ENCODE results near the gene DPH6.
"Not testable (repeated sequence)": the region's sequence is repeated elsewhere in the genome, so short reads cannot be mapped to it uniquely, and the experiment has no call there.

Gene DPH6

DNA sequence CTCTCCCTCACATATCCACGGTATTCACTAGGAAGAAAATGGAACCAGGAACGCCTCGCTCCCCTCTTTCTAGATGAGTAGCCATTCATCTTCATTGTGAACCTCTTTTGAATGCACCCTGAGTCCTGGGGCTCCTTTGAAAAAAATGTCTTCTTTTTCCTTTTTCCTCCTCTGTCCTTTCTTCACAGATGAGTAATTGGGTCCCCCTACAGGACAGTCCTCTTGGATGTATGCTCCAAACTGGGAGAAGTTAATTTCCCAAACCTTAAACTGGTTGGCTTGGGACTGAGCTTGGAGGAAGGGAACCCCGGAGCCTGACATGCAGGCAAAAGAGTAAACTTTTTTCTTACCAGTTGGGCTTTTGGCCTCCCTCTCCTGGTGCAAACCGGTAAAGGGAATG is 108.8 kb downstream of the DPH6 start:
- no peak for DNase-seq (ENCODE audit: low read depth in 2 of 2)

DNA sequence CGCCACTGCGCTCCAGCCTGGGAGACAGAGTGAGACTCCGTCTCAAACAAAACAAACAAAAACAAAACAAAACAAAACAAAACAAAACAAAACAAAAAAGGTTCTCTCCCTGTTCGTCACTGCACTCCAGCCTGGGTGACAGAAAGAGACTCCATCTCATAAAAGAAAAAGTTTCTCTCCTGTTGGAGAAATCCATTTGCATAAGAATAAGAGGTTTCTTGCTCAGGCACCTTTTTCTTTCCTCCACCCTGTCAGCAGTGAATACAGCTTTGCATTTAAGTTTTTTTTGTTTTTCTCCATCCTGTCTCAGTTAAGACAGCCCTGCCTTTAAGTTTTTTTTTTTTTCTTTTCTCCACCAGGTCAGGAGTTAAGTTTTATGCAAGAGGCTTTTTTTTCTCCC is 109.5 kb downstream of the DPH6 start:
- no peak for DNase-seq (ENCODE audit: low read depth in 2 of 2)

GRCh38 chr15:35431281-35431680 is 114.7 kb downstream of the DPH6 start:
- no peak for DNase-seq (ENCODE audit: low read depth in 2 of 2)

- no peak for DNase-seq (ENCODE audit: low read depth in 2 of 2)
Measured at GRCh38 chr15:35430301-35430700, 115.7 kb downstream of the DPH6 start.

DNA sequence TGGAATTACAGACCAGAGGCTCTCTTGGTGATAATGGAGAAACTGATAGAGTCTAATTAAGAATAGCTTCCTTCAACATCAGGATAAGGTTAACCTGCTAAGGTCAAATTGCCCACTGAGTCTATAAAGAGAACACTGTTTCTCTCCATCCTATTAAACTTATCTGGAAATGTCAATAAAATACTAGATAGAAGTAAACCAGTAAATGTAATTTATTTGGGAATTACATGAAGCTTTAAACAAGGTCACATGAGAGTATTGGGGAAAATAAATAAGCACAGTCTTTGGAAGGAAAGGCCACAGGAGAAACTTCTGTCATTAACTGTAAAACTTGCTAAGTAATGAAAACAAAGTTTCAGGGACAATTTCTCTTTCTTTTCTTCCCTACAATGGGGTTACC is 118.5 kb downstream of the DPH6 start:
- no peak for DNase-seq (ENCODE audit: low read depth in 2 of 2)

GRCh38 chr15:35427091-35427490 is 118.9 kb downstream of the DPH6 start:
- DNase-seq (ENCODE audit: low read depth in 2 of 2), result no peak

- DNase-seq (ENCODE audit: low read depth in 2 of 2), result no peak
Measured at GRCh38 chr15:35410775-35411174, 135.2 kb downstream of the DPH6 start.

DNA sequence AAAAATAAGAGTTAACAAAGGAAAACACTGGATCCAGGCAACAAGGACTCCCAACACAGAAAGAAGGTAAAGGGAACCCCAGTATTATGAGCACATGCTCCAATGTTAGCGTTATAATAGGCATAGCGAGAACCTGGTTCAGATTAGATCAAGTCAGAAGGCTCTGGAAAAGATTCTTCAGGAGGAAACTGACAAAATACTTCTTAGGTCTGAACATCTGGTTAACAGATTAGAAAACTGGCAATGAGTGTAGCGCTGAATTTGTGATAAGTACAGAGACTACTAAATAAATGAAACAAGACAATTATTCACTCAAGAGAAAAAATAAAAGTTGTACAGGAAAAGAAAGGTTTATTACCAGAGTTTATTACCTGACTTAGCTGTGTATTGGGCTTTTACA is 146.1 kb downstream of the DPH6 start:
- DNase-seq (ENCODE audit: low read depth in 2 of 2), result no peak

DNA sequence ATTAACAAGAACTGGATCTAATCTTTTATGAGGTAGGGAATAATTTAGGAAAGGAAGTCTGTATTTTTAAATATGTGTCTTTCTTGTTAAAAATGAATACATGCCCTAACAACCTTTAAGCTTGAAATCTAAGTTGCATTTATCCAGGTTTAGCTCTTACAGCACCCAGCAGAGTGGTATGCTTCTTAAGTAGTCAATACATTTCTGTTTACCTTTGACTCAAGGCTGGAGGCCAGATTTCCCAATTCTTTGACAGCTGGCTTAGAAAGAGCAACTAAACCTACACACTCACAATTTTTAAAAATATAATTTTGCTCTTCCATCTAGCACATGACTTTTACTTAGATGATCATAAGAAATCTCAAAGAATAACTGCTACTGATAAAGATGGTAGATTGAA is 148.9 kb downstream of the DPH6 start:
- DNase-seq (ENCODE audit: low read depth in 2 of 2), result no peak

GRCh38 chr15:35394416-35394815 is 151.5 kb downstream of the DPH6 start:
- no peak for DNase-seq (ENCODE audit: low read depth in 2 of 2)

GRCh38 chr15:35393398-35393797 is 152.6 kb downstream of the DPH6 start:
- no peak for DNase-seq (ENCODE audit: low read depth in 2 of 2)

DNA sequence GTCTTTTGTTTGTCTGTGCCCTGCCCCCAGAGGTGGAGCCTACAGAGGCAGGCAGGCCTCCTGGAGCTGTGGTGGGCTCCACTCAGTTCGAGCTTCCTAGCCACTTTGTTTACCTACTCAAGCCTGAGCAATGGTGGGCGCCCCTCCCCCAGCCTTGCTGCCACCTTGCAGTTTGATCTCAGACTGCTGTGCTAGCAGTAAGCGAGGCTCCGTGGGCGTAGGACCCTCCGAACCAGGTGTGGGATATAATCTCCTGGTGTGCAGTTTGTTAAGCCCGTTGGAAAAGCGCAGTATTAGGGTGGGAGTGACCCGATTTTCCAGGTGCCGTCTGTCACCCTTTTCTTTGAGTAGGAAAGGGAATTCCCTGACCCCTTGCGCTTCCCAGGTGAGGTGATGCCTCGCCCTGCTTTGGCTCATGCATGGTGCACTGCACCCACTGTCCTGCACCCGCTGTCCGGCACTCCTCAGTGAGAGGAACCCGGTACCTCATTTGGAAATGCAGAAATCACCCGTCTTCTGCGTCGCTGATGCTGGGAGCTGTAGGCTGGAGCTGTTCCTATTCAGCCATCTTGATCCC is 154.5 kb downstream of the DPH6 start:
- DNase-seq (ENCODE audit: low read depth in 2 of 2), result not testable (repeated sequence)

DNA sequence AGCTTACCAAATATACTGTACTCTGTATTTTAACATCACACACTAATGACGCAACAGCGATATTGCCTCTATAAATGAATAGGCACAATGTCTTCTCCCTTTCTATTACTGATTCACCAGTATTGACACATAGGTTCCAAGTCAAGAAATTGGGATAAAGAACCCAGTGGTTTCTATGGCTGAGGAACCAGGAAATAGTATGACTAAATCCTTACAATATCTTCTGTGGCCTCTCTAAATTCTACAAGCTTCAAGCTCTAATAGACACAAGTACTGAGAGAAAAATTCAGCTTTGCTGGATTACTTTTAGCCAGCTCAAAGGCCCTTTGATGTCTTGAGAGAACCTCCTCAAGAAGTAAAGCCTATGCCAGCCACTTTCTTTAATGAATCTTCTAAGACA is 162.5 kb downstream of the DPH6 start:
- no peak for DNase-seq (ENCODE audit: low read depth in 2 of 2)

- DNase-seq (ENCODE audit: low read depth in 2 of 2), result no peak
Measured at GRCh38 chr15:35381328-35381727, 164.6 kb downstream of the DPH6 start.

DNA sequence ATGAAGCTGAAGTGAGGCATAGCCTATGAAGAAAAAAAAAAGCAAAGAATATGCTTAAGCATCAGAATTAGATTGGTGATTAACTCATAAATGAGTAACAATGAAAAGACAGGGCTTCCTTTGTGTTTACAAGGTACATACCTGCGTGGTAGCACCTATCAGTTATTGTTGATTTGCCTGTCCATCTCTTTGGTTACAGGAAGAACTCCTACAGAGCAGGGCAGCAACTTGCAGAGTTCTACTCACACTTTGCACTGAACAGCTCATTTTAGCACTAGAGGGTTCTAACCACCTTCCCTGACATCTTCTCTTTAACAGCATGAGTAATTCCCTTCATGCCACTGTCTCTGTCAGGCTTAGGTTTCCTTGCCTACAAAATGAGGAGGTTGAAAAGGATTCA is 166.0 kb downstream of the DPH6 start:
- no peak for DNase-seq (ENCODE audit: low read depth in 2 of 2)

GRCh38 chr15:35378454-35378853 is 167.5 kb downstream of the DPH6 start:
- DNase-seq (ENCODE audit: low read depth in 2 of 2), result not testable (repeated sequence)

- no peak for DNase-seq (ENCODE audit: low read depth in 2 of 2)
Measured at GRCh38 chr15:35376707-35377106, 169.3 kb downstream of the DPH6 start.

DNA sequence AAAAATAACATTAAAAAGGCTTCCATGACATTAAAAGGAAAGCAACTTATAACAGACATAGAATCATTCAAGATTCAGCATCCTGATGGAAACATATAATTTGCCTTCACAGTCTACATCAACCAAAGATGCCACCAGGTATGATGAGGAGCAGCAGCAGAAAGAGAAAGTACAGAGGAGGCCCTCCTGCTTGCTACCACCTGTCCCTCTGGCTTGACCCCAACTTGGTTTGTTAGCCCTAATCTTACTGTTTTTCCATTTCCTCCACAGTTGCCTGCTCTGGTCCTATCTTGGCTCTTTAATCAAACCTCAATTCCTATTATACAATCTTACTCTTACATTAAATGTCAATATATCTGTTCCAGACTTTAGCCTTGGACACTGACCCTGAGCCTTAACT is 171.3 kb downstream of the DPH6 start:
- DNase-seq (ENCODE audit: low read depth in 2 of 2), result no peak

DNA sequence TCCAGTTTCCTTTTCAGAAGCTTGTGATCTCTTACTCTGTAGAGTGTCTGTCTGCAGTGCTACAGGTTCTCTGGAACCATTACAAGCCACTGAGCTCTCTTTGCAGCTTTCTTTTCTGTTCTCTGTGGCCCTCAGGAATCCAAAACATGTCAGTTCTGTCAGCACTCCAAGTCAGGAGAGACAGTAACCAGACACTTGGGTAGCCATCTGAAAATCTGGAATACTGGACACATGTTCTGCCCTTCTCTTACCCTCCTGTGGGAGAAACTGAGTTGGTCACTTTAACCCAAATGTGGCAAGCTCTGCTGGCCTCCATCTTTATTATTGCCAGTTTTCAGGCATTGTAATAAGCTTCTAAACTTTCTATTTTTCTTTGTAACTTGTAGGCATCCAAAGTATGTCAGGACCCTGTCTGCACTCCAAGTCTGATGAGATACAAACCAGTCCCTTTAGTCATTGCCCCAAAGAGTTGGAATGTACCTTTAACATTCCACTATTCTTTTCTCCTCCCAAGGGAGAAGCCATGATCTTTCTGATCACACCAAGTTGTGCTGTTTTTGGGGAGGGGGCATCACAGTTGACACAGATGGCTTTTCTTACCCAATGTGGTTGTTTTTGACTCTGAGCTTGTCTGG is 183.7 kb downstream of the DPH6 start:
- DNase-seq (ENCODE audit: low read depth in 2 of 2), result no peak

DNA sequence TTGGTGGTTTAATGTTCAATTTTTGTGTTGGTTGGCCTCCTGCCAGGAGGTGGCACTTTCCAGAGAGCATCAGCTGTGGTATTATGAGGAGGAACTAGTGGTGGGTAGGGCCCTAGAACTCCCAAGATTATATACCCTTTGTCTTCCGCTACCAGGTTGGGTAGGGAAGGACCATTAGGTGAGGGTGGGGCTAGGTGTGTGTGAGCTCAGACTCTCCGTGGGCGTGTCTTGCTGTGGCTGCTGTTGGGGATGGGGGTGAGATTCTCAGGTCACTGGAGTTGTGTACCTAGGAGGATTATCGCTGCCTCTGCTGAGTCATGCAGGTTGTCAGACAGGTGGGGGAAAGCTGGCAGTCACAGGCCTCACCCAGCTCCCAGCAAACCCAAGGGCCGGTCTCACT is 187.1 kb downstream of the DPH6 start:
- DNase-seq (ENCODE audit: low read depth in 2 of 2), result no peak

GRCh38 chr15:35351059-35351458 is 194.9 kb downstream of the DPH6 start:
- DNase-seq (ENCODE audit: low read depth in 2 of 2), result no peak

GRCh38 chr15:35349916-35350315 is 196.0 kb downstream of the DPH6 start:
- DNase-seq (ENCODE audit: low read depth in 2 of 2), result no peak

DNA sequence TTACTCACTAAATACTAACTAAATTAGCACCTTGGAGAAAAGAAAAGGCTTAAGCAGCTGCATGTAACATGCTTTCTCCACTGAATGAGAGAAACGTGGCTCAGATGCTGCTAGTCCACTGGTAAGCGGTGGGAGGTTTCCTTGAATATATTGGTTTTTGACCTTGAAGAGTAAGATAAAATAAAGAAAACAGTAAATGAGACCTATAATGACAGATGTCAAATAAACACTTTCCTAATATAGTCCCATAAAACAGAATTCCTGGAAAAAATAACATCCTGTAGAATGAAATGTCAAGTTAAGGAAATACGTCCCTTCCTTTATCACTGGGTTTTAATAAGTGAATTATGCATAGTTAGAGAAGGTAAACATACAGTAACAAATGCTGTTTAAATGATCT is 215.0 kb downstream of the DPH6 start:
- DNase-seq (ENCODE audit: low read depth in 2 of 2), result no peak

DNA sequence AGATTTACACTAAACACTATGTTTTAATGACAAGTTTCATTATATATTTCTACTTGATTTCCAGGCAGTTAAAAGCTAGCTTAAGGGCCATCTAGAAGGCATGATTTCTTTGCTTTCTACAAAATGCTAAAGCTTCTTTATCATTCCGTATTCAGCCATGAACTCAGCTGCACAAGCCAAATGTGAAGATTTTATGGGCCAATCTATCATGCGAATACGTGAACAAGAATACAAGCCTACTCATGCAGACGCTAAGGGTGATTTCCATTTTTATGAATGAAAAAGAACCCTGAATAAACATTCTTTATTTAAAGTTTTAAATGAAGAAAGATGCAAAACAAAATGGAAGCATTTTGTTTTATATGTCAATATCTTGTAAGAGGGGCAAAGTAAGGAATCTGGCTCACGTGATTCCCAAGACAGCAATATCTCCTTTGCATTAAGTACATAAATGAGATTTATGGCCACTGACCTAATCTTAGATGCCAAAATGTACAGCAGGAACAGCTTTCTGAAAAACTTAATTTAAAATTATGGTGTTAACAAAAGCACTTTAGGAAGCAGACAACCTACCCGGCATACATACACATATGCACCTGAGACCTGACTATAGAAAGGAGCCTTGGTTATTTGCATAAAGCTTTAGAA is 215.8 kb downstream of the DPH6 start:
- no peak for DNase-seq (ENCODE audit: low read depth in 2 of 2)

Data from activated CD8-positive, alpha-beta memory T cell treated with anti-CD3 and anti-CD28 coated beads for 4 hours (primary cell).